GM13977 (cell line): Measurements from ENCODE around the gene DHRS3.

Experiments used
- DNase-seq: peaks from one replicate; pipeline ENCODE4 v3.0.0; 2012; ENCODE audit warnings: low spot score
- CTCF ChIP-seq: IDR thresholded peaks from 2 replicates; pipeline ENCODE4 v1.5.1; 2012; ENCODE audit warnings: mild to moderate bottlenecking, control low read depth; ENCODE audit not compliant: insufficient read depth; ENCODE audit errors: extremely low read depth, missing control alignments
- in situ Hi-C: fragments of 300-500 bp; cut with MboI; formaldehyde crosslinking; loops from one replicate; pipeline ENCODE4 v1.12.0; 2022; ENCODE audit warnings: low sequenced_read_pairs, low pct_unique_long_range_greater_than_20kb, mixed read lengths, inconsistent platforms; ENCODE audit not compliant: unreplicated experiment

DHRS3 gene

DNA sequence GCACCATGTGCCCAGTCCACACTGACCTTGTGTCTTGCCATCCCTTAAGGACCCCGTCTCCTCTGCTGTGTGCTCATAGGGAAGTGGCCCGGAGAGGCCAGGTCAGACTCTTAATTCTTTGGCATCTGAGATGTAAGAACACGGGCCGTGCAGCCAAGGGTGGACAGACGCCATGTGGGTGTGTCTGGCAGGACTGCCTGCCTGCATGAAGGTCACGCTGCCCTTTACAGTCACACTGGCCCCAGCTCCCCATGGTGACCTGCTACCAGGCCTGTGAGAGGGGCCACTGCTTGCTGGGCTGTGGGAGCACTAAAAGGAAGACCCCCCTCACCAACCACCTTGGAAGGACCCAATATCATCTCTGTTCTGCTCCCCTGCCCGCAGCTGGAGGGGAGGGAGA lies 17.7 kb downstream of the DHRS3 start:
- no peak for DNase-seq
- TF ChIP-seq CTCF, result no peak
- in situ Hi-C loops, result loop anchor here (25.0 kb wide), 2 partner anchors 288 to 463 kb away; no protein-coding TSS in a partner anchor

GRCh38 chr1:12599657-12600056 lies 18.4 kb downstream of the DHRS3 start:
- no peak for DNase-seq
- in situ Hi-C loops, result loop anchor here (25.0 kb wide), 2 partner anchors 287 to 462 kb away; no protein-coding TSS in a partner anchor
- TF ChIP-seq CTCF, result no peak

GRCh38 chr1:12598974-12599373 lies 19.0 kb downstream of the DHRS3 start:
- in situ Hi-C loops, result no loop called here
- TF ChIP-seq CTCF, result no peak
- DNase-seq, result no peak

GRCh38 chr1:12597792-12598191 lies 20.2 kb downstream of the DHRS3 start:
- no peak for DNase-seq
- in situ Hi-C loops, result no loop called here
- TF ChIP-seq CTCF, result no peak

GRCh38 chr1:12596007-12596821 lies 21.8 kb downstream of the DHRS3 start:
- in situ Hi-C loops, result no loop called here
- no peak for DNase-seq
- no peak for TF ChIP-seq CTCF

- no peak for TF ChIP-seq CTCF
- DNase-seq, result no peak
- in situ Hi-C loops, result no loop called here
These were observed 22.3 kb downstream of the DHRS3 start for GRCh38 chr1:12595757-12596006.
